NB4 (cell line): ENCODE measurements around the gene WIZ.
"Not testable (repeated sequence)": the region's sequence is repeated elsewhere in the genome, so short reads cannot be mapped to it uniquely, and the experiment has no call there.

Source experiments
- DNase-seq: peaks from one replicate; pipeline ENCODE4 v3.0.0; 2010; ENCODE audit warnings: low read depth
- H3K4me3 ChIP-seq: one replicate; pipeline ENCODE4 v1.5.1; 2011; ENCODE audit warnings: mild to moderate bottlenecking, low read depth, low read length, moderate library complexity
- MAX ChIP-seq: IDR thresholded peaks from 2 replicates; pipeline ENCODE4 v1.6.1; 2011; ENCODE audit warnings: low read depth, low read length
- MYC ChIP-seq: IDR thresholded peaks from 2 replicates; pipeline ENCODE4 v1.6.1; 2011; ENCODE audit warnings: low read depth, low read length
- POLR2A ChIP-seq: IDR thresholded peaks from 2 replicates; pipeline ENCODE4 v1.6.1; 2011; ENCODE audit warnings: mild to moderate bottlenecking; ENCODE audit not compliant: insufficient read length; ENCODE audit errors: extremely low read depth
- TF ChIP-seq, protein P1 (sequence below): IDR thresholded peaks from one replicate; pipeline ENCODE4 v1.5.1; 2012; ENCODE audit warnings: low read depth, low read length

WIZ gene

GRCh38 chr19:15418579-15419412 lies 31.0 kb downstream of the WIZ start, which contains the start of gene AKAP8L:
Gene AKAP8L (minus strand): TSS chr19:15418988. CDS start chr19:15418923, 65 bp downstream.
- H3K4me3 ChIP-seq = peak within 1 kb of the TSS; percentile 97
- DNase-seq = peak; percentile 99
- TF ChIP-seq POLR2A (peak; percentile 84), MYC (peak; percentile 61; the same call in 1 of the 2 replicates), MAX (peak; percentile 70)
- TF ChIP-seq, protein P1, sequence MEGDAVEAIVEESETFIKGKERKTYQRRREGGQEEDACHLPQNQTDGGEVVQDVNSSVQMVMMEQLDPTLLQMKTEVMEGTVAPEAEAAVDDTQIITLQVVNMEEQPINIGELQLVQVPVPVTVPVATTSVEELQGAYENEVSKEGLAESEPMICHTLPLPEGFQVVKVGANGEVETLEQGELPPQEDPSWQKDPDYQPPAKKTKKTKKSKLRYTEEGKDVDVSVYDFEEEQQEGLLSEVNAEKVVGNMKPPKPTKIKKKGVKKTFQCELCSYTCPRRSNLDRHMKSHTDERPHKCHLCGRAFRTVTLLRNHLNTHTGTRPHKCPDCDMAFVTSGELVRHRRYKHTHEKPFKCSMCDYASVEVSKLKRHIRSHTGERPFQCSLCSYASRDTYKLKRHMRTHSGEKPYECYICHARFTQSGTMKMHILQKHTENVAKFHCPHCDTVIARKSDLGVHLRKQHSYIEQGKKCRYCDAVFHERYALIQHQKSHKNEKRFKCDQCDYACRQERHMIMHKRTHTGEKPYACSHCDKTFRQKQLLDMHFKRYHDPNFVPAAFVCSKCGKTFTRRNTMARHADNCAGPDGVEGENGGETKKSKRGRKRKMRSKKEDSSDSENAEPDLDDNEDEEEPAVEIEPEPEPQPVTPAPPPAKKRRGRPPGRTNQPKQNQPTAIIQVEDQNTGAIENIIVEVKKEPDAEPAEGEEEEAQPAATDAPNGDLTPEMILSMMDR = peak; percentile 67

DNA sequence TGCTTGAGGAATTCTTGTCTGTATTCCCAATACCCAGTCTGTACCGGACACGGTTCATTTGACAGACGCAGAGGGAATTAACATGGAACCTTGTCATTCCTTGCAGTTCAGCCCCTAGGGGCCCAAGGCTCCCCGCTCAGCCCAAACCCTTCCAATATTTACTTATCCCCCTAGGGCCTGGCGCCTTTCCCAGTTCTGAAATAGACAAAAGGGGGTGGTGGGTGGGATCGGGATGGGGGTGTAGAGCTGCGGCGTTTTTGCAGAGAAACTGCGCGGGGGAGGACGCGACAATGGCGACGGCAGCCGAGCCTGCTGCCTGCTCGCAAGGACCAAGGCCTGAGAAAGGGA lies 31.6 kb downstream of the WIZ start:
- no peak for DNase-seq
- H3K4me3 ChIP-seq = peak overlapping the region; percentile 97
- TF ChIP-seq MAX (no peak), MYC (no peak), POLR2A (no peak)
- TF ChIP-seq, protein P1 = no peak

DNA sequence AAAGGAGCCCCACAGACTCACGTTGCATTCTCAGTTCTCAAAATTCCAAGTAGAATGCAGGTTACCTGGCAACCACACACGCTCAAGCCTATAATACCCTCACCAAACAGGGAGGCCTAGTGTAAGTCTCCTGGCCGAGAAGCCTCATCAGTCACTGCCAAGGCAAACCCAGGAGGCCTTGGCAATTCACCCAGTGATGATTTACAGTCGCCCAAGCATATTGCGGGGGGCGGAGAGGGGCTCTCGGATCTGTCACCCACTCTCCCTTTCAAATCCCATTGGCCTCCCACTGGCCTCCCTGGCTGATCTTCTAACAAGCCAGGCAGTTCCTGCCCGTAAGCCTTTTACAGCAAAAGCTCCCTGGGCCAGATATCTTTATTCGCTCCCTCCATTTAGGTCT lies 32.1 kb downstream of the WIZ start:
- no peak for TF ChIP-seq POLR2A
- TF ChIP-seq, protein P1 = no peak
- TF ChIP-seq MYC = no peak
- no peak for TF ChIP-seq MAX
- H3K4me3 ChIP-seq = peak overlapping the region; percentile 97
- no peak for DNase-seq

DNA sequence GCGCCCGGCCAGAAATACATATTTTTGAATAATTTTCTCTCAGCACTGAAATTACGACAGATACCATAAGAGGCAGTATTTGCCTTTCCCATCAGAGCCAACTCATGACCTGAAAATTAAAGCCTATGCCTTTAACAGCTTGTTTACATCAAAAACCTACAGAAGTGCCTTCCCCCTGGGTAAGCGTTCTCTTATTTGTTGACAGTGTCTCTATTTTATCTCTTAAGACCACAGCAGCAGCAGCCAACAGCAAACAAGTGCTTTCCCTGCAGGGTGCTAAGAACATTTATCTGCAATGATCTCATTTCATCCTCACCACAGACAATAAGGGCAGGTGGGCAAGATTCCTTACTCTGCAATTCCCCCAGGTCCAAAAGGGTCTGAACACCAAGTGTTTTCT lies 36.9 kb downstream of the WIZ start:
- TF ChIP-seq MYC (no peak), MAX (no peak), POLR2A (no peak)
- TF ChIP-seq, protein P1 = no peak
- H3K4me3 ChIP-seq = no peak overlapping the region
- no peak for DNase-seq

DNA sequence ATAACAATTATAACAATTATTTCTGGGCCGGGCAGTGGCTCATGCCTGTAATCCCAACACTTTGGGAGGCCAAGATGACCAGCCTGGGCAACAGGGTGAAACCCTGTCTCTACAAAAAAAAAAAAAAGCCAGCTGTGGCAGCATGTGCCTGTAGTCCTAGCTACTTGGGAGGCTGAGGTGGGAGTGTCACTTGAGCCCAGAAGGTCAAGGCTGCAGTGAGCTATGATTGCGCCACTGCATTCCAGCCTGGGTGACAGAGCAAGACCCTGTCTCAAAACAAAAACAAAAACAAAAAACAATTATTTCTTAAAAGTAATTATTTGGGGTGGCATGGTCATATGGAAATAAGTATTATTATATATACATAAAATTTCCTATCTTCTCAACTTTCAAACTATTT lies 38.4 kb downstream of the WIZ start:
- peak; percentile 24 for DNase-seq
- H3K4me3 ChIP-seq = not testable (repeated sequence)

DNA sequence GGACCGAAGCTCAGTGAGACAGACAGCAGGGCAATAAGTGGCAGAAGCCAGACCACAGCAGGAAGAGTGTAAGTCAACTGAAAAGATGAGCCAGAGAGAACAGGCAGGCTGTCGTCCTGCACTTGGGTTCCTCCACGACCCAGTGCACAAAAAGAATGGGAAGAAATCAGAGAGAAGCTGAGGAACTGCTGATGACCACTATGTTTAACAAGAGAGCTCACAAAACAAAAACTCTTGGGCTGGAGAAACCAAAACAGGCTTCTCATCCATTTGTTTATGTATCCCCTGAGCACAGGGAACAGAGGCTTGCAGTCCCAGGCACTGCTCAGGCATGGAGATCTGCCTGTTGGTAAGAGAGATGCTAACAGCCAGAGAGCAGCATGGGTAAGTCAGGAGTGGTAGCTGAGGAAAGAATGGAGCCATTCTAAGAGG lies 45.0 kb downstream of the WIZ start:
- DNase-seq = no peak
- TF ChIP-seq, protein P1 = no peak
- no peak for TF ChIP-seq MYC
- no peak for TF ChIP-seq MAX
- no peak overlapping the region for H3K4me3 ChIP-seq
